Left ventricle myocardium superior (tissue), 1 donor: Measurements from ENCODE around the gene CBX6. TPM values are rescaled to one million over a fixed set of nuclear protein-coding genes. Genes with fewer than 3 reads are reported as not detected.
A peak's percentile ranks its signal among the peaks of the same experiment; 100 is the strongest.
"Not testable (repeated sequence)": the region's sequence is repeated elsewhere in the genome, so short reads cannot be mapped to it uniquely, and the experiment has no call there.

Experiments used
- ATAC-seq: fragments of 200-7000 bp; cut with Tn5 transposase; one replicate; pipeline ENCODE4 v1.9.1; 2020; ENCODE audit warnings: mild to moderate bottlenecking, moderate library complexity
- DNase-seq: peaks from one replicate; pipeline ENCODE4 v3.0.0-alpha.2; 2020
- intact Hi-C: fragments of 100-400 bp; cut with micrococcal nuclease; formaldehyde crosslinking; loops from one replicate; pipeline ENCODE4 v1.11.0; 2022
- total RNA-seq: library from RNA; stranded (reverse); fragmentation: NEBNext Ultra II Directional; extraction: Animal tissue kit (Norgen Biotek cat#: 25700); gene quantifications from one replicate; pipeline ENCODE4 v1.2.1, GENCODE V29; 2021
- donor health status: DM: no; HTN: yes; CAD: no; lungs with severe emphysema.

CBX6 gene
- total RNA-seq, 1 donor from 2014 or later, result 37.1 TPM

DNA sequence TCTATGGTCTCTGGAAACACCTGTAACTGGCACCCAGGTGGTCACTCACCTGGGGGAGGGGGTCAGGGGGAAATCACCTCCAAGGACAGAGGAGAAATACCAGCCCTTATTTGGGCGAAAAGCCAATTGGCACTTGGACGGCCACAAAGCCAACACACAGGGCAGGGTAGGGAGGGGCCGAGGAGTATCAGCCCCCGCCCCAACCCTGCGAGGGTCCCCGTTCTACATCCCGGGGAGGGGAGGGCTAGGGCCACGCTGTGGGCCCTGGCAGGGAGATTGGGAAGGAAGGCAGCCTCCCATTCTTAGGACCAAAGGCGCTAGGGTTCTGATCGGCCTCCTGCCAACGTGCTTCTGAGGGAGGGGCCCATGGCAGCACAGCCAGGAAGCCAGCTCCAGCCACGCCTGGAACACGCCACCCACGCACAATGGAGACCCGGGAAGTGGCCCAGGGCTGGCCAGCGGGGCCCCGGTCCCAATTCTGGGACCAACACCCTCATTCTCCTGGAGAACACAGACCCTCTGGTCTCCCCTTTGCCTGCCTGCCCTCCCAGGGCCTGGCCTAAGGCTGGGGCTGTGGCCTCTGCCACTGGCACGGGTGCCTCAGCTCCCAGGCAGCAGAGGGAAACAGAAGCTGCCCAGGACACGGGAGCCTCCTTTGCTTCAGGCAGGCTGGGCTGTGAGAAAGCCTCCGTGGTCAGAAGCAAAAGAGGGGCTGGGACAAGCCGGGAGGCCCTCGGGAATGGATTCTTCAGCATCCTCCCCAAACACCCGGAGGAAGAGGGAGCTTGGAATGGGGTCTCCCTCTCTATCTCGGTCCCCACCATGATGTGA lies 7.4 kb downstream of the CBX6 start:
- intact Hi-C loops, result loop anchor here (5.0 kb wide), 1 partner anchor 258 kb away; no protein-coding TSS in a partner anchor
- DNase-seq (peak; percentile 70), ATAC-seq (peak; percentile 39)

DNA sequence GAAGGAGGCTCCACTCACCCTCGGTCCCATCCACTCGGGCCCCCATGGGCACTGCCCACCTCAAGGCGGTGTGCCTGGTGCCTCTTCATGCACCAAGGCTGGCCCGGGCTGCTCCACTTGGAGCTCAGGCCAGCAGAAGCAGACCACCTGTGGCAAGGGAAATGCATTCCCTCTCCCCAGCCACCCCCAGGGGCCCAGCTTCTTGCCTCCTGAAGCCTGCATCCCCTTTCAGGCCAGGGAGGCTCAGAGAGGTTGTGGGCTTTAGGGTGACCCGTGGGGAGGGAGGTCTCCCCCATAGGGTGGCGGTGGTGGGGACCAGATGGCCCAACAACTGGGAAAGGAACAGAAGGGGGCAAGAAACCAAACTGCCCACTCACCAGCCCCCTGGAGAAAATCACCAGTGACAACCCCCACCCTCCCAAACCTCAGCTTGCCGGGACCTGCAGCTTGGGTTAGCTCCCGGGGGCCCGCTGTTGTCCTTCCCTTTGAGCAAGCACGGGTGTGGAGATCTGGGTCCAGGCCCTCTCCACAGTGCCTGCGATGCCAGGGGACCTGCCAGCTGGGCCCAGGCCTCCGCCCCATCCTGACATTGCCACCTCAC lies 8.4 kb downstream of the CBX6 start:
- intact Hi-C loops, result no loop called here
- no peak for DNase-seq
- no peak for ATAC-seq

- ATAC-seq (peak; percentile 47), DNase-seq (peak; percentile 71)
- intact Hi-C loops, result no loop called here
These were observed 9.4 kb downstream of the CBX6 start for GRCh38 chr22:38862375-38863329.

GRCh38 chr22:38861927-38862326 lies 10.1 kb downstream of the CBX6 start:
- no peak for ATAC-seq
- DNase-seq, result no peak
- intact Hi-C loops, result no loop called here

- ATAC-seq (no peak), DNase-seq (no peak)
- intact Hi-C loops, result no loop called here
These were observed 10.7 kb downstream of the CBX6 start for GRCh38 chr22:38861170-38861876.

- DNase-seq (no peak), ATAC-seq (no peak)
- intact Hi-C loops, result no loop called here
These were observed 11.5 kb downstream of the CBX6 start for GRCh38 chr22:38860283-38861169.

GRCh38 chr22:38859581-38860282 lies 12.3 kb downstream of the CBX6 start:
- no peak for ATAC-seq
- intact Hi-C loops, result no loop called here

DNA sequence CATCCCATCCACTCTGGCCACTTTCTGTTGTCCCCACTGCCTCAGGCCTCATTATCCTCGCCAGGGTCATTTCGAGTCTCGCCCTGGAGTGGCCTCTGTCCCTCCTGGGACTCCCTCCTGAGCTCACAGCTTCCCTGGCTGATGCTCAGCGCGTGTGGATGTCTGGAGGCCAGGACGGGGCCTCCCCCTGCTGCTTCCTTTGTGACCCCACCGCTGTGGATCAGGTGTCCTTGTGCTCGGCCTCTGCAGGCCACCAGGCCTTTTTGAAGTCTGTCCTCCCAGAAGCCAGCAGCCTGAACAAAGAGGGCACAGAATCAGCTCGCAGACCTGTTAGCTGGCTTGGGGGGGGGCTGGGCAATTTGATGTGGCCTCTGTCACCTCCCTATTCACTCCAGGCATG lies 13.5 kb downstream of the CBX6 start:
- intact Hi-C loops, result no loop called here
- ATAC-seq (no peak), DNase-seq (no peak)

More at GRCh38 chr22:38859581-38860282, 12.3 kb downstream of the CBX6 start:
- DNase-seq, result no peak

GRCh38 chr22:38854476-38854875 lies 17.5 kb downstream of the CBX6 start:
- ATAC-seq, DNase-seq, intact Hi-C loops: not testable (repeated sequence)

DNA sequence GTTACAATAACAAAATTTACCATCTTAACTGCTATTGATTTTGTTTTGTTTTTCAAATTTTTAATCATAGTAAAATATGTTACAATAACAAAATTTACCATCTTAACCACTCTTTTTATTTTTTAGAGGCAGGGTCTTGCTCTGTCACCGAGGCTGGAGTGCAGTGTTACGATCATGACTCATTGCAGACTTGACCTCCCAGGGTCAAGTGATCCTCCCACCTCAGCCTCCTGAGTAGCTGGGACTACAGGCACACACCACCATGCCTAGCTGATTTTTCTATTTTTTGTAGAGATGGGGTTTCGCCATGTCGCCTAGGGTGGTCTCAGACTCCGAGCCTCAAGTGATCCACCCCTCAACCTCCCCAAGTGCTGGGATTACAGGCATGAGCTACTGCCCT lies 18.1 kb downstream of the CBX6 start:
- ATAC-seq, DNase-seq, intact Hi-C loops: not testable (repeated sequence)

GRCh38 chr22:38853196-38853651 lies 18.8 kb downstream of the CBX6 start:
- intact Hi-C loops, result no loop called here
- no peak for ATAC-seq
- DNase-seq, result no peak

- ATAC-seq, result no peak
- DNase-seq, result no peak
- intact Hi-C loops, result no loop called here
These were observed 19.5 kb downstream of the CBX6 start for GRCh38 chr22:38852522-38852921.

GRCh38 chr22:38850941-38851849 lies 20.8 kb downstream of the CBX6 start:
- DNase-seq, result peak; percentile 18
- ATAC-seq, result no peak
- intact Hi-C loops, result no loop called here

GRCh38 chr22:38850399-38850798 lies 21.6 kb downstream of the CBX6 start:
- DNase-seq (no peak), ATAC-seq (no peak)
- intact Hi-C loops, result no loop called here

- DNase-seq (peak; percentile 9), ATAC-seq (no peak)
- intact Hi-C loops, result no loop called here
These were observed 22.2 kb downstream of the CBX6 start for GRCh38 chr22:38849811-38850210.

DNA sequence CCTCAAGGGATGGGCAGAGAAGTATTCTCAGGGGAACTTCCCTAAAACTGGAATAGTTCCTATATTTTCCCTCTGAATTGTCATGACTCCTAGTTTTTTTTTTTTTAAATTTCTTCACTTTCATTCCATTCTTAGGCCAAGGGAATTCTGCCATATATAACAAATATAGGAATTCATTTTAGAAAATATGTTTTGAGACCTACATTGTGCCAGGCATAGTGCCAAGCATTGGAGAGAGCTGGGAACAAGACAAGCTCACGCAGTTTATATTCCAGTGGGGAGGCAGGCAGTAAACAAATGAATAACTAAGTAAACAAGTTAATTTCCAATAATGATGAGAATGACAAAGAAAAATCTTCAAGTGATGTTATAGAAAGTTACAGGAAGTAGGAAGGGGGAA lies 25.6 kb downstream of the CBX6 start:
- ATAC-seq (no peak), DNase-seq (no peak)
- intact Hi-C loops, result no loop called here
